ENCODE data around the gene DPP6. TPM values are rescaled to one million over a fixed set of nuclear protein-coding genes. Genes with fewer than 3 reads are reported as not detected.

The DPP6 gene
- total RNA-seq, 3 donors from 2014 or later (not counting 1 experiment from before 2014, with no cell fraction given) = not detected

DNA sequence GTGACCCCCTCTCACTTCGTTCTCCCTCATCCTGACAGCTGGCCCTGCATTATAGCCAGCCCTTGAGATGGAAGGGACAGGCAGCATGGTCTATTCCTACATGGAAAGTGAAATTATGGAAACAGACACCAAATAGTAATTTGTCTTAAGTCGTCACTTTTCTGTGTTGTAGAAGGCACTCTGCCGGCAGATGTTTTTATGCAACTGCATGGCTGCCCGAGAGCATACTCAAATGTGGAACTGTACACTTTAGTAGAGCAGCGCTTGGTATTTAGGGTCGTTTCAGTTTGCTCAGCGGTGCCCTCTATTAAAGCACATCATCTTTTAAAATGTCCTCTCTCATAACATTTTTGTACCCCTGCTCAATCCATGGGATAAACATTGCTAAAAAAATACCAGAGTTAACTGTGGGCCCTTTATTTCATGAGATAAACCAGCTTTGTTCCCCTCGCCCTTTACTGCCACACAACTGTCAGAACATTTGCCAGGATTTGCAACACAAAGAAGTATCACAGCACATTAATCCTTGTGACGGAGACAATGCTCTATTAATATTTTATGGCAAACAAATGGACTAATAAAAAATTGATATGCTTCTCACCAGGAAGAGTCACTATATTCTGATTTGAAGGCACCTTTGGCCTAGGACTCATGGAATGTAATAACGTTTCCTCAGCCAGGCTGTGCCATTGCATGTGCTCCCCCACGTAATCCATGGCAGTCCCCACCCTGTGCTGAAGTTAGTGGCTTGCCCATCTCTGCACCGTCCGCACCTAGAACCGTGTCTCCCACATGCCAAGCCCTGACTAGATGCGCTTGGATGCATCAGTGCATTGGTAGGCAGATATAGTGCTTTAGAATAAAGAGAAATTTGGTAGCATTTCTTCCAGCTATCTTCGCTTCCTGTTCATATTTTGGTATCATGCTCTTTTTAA, 729.4 kb downstream of the DPP6 start:
- Mint-ChIP-seq H3K4me3 (no peak overlapping the region), H3K27me3 (ENCODE audit: low read depth in 2 of 2) (no peaks in the 10 kb centered on the region), H3K4me1 (no peaks in the 10 kb centered on the region), H3K27ac (no peak overlapping the region), H3K9me3 (peaks cover 21 to 22% of the 10 kb centered on the region in 2 donors), H3K36me3 (peaks cover 11% of the 10 kb centered on the region)
- no peak overlapping the region for H3K4me3 ChIP-seq (ENCODE audit: low read length)
- H3K36me3 ChIP-seq (ENCODE audit: control insufficient read depth, insufficient read depth, low read length) = no peaks in the 10 kb centered on the region
- DNase-seq (no peak), ATAC-seq (no peak)
- H3K27me3 ChIP-seq (ENCODE audit: control insufficient read depth, insufficient read depth, low read length) = no peaks in the 10 kb centered on the region
- H3K4me1 ChIP-seq (ENCODE audit: control insufficient read depth, insufficient read depth, low read length) = no peaks in the 10 kb centered on the region
- intact Hi-C loops (cut with micrococcal nuclease) = no loop called here
- H3K9me3 ChIP-seq (ENCODE audit: control insufficient read depth, insufficient read depth, low read length) = peaks cover 2% of the 10 kb centered on the region
- TF ChIP-seq, protein P1, sequence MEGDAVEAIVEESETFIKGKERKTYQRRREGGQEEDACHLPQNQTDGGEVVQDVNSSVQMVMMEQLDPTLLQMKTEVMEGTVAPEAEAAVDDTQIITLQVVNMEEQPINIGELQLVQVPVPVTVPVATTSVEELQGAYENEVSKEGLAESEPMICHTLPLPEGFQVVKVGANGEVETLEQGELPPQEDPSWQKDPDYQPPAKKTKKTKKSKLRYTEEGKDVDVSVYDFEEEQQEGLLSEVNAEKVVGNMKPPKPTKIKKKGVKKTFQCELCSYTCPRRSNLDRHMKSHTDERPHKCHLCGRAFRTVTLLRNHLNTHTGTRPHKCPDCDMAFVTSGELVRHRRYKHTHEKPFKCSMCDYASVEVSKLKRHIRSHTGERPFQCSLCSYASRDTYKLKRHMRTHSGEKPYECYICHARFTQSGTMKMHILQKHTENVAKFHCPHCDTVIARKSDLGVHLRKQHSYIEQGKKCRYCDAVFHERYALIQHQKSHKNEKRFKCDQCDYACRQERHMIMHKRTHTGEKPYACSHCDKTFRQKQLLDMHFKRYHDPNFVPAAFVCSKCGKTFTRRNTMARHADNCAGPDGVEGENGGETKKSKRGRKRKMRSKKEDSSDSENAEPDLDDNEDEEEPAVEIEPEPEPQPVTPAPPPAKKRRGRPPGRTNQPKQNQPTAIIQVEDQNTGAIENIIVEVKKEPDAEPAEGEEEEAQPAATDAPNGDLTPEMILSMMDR (IDR thresholded peaks at IDR 0.05) = no peak
- 81% methylated on average over 15 of the region's 16 CpGs for WGBS (ENCODE audit: insufficient coverage)
- no peak overlapping the region for H3K27ac ChIP-seq (ENCODE audit: low read length)

DNA sequence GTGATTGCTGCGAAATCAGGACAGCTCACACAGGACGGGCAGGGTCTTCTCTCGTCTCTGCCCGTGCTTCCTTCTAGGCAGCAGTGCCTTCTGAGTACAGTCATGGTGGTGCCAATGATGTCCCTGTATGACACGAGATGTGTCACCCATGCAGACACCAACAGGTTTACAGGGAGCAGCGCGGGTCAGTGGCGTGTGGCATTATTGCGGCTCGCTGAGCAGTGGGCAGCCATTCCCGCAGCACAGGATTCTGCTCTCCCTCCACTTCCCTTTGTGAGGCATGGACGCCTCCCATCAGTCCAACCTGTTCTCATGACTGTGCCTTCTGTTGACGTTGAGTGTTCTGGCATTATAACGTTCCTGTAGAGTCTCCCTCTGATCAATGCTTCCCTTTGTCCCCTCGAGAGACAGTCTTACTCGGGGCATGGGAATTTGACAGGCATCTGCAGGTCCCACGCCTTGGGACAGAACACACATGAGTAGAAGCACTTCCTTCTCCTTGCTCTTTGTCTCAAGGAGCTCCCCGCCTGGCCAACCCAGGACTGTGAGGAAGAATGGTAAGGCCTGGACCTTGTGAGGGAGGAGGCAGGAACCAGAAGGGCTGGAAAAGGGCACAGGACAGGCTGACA, 731.2 kb downstream of the DPP6 start:
- Histone ChIP-seq H3K27me3 (ENCODE audit: control insufficient read depth, insufficient read depth, low read length) (no peaks in the 10 kb centered on the region), H3K27ac (ENCODE audit: low read length) (no peak overlapping the region), H3K4me1 (ENCODE audit: control insufficient read depth, insufficient read depth, low read length) (no peaks in the 10 kb centered on the region), H3K36me3 (ENCODE audit: control insufficient read depth, insufficient read depth, low read length) (no peaks in the 10 kb centered on the region), H3K4me3 (ENCODE audit: low read length) (no peak overlapping the region), H3K9me3 (ENCODE audit: control insufficient read depth, insufficient read depth, low read length) (no peaks in the 10 kb centered on the region)
- H3K27ac Mint-ChIP-seq = no peak overlapping the region
- H3K36me3 Mint-ChIP-seq = peaks cover 11% of the 10 kb centered on the region
- H3K9me3 Mint-ChIP-seq = peaks cover 19 to 22% of the 10 kb centered on the region in 2 donors
- H3K4me3 Mint-ChIP-seq = no peak overlapping the region
- H3K4me1 Mint-ChIP-seq = no peaks in the 10 kb centered on the region
- H3K27me3 Mint-ChIP-seq (ENCODE audit: low read depth in 2 of 2) = no peaks in the 10 kb centered on the region
- intact Hi-C loops (cut with micrococcal nuclease) = no loop called here
- TF ChIP-seq, protein P1 (IDR thresholded peaks at IDR 0.05) = no peak
- DNase-seq (no peak), ATAC-seq (no peak)
- 85% methylated on average over 18 of the region's 18 CpGs for WGBS (ENCODE audit: insufficient coverage)

GRCh38 chr7:154785898-154786297, 733.7 kb downstream of the DPP6 start:
- H3K4me3 Mint-ChIP-seq = no peak overlapping the region
- WGBS (ENCODE audit: insufficient coverage) = 80% methylated on average over 2 of the region's 2 CpGs
- no peak overlapping the region for H3K27ac Mint-ChIP-seq
- H3K27me3 Mint-ChIP-seq (ENCODE audit: low read depth in 2 of 2) = peaks cover 0 to 6% of the 10 kb centered on the region in 2 donors
- ATAC-seq (no peak), DNase-seq (no peak)
- no peak overlapping the region for H3K27ac ChIP-seq (ENCODE audit: low read length)
- TF ChIP-seq, protein P1 (IDR thresholded peaks at IDR 0.05) = no peak
- intact Hi-C loops (cut with micrococcal nuclease) = no loop called here
- H3K36me3 ChIP-seq (ENCODE audit: control insufficient read depth, insufficient read depth, low read length) = no peaks in the 10 kb centered on the region
- H3K36me3 Mint-ChIP-seq = peaks cover 11% of the 10 kb centered on the region
- no peak overlapping the region for H3K4me3 ChIP-seq (ENCODE audit: low read length)
- no peaks in the 10 kb centered on the region for H3K4me1 Mint-ChIP-seq
- H3K4me1 ChIP-seq (ENCODE audit: control insufficient read depth, insufficient read depth, low read length) = no peaks in the 10 kb centered on the region
- H3K9me3 ChIP-seq (ENCODE audit: control insufficient read depth, insufficient read depth, low read length) = no peaks in the 10 kb centered on the region
- H3K9me3 Mint-ChIP-seq = peaks cover 12 to 17% of the 10 kb centered on the region in 2 donors
- no peaks in the 10 kb centered on the region for H3K27me3 ChIP-seq (ENCODE audit: control insufficient read depth, insufficient read depth, low read length)

Measured in natural killer cell (primary cell).